CD4-positive, CD25-positive, alpha-beta regulatory T cell (primary cell): ENCODE measurements around the gene AFF3. TPM values are rescaled to one million over a fixed set of nuclear protein-coding genes. Genes with fewer than 3 reads are reported as not detected.
"Not testable (repeated sequence)": the region's sequence is repeated elsewhere in the genome, so short reads cannot be mapped to it uniquely, and the experiment has no call there.

Experiments
- ATAC-seq, 2 donors: fragments of 150-1000 bp; cut with Tn5 transposase; one replicate each; pipeline ENCODE4 v1.10.0; 2021; ENCODE audit warnings: low read depth in 2 of 2, moderate number of reproducible peaks in 2 of 2, moderate library complexity in 1 of 2
- DNase-seq, 3 donors: peaks; one replicate each; pipeline versions ENCODE4 v3.0.0 to v3.0.0-alpha.2; 2012 to 2022; ENCODE audit warnings: mixed read lengths in 1 of 3
- H3K27ac ChIP-seq: one replicate; pipeline ENCODE4 v1.7.0; 2013; ENCODE audit warnings: mild to moderate bottlenecking, low read length; ENCODE audit not compliant: insufficient read depth, poor library complexity, severe bottlenecking
- H3K27me3 ChIP-seq: one replicate; pipeline ENCODE4 v1.7.0; 2013; ENCODE audit warnings: low read length; ENCODE audit not compliant: control insufficient read depth, insufficient read depth
- H3K36me3 ChIP-seq: one replicate; pipeline ENCODE4 v1.7.0; 2013; ENCODE audit warnings: mild to moderate bottlenecking, low read length, moderate library complexity; ENCODE audit not compliant: control insufficient read depth, insufficient read depth
- H3K4me1 ChIP-seq: 2 replicates; pipeline ENCODE4 v1.7.0; 2013; ENCODE audit warnings: mild to moderate bottlenecking, low read length; ENCODE audit not compliant: insufficient read depth, control insufficient read depth, poor library complexity, severe bottlenecking
- H3K4me3 ChIP-seq: one replicate; pipeline ENCODE4 v1.7.0; 2013; ENCODE audit warnings: low read depth, mild to moderate bottlenecking, low read length, moderate library complexity
- H3K9me3 ChIP-seq, 2 experiments: 1 replicate in 1 of 2; 2 replicates in 1 of 2; pipeline ENCODE4 v1.7.0; 2013; ENCODE audit warnings: low read length in 2 of 2, mild to moderate bottlenecking in 1 of 2, moderate library complexity in 1 of 2; ENCODE audit not compliant: control insufficient read depth in 2 of 2
- H3K27ac Mint-ChIP-seq, 3 donors: one replicate each; pipeline ENCODE4 v1.8.0; 2020 to 2022; ENCODE audit warnings: mild to moderate bottlenecking in 3 of 3, mixed read lengths in 3 of 3, moderate library complexity in 2 of 3
- H3K27me3 Mint-ChIP-seq: one replicate; pipeline ENCODE4 v1.8.0; 2022; ENCODE audit warnings: mild to moderate bottlenecking, mixed read lengths
- H3K36me3 Mint-ChIP-seq: one replicate; pipeline ENCODE4 v1.8.0; 2020; ENCODE audit warnings: mixed read lengths
- H3K4me1 Mint-ChIP-seq, 4 donors: one replicate each; pipeline ENCODE4 v1.8.0; 2020 to 2022; ENCODE audit warnings: mixed read lengths in 4 of 4, mild to moderate bottlenecking in 1 of 4
- H3K4me3 Mint-ChIP-seq, 4 donors: one replicate each; pipeline ENCODE4 v1.8.0; 2020 to 2022; ENCODE audit warnings: mild to moderate bottlenecking in 4 of 4, mixed read lengths in 4 of 4, moderate library complexity in 3 of 4
- H3K9me3 Mint-ChIP-seq, 7 donors: one replicate each; pipeline ENCODE4 v1.8.0; 2020 to 2022; ENCODE audit warnings: mixed read lengths in 7 of 7, mild to moderate bottlenecking in 3 of 7, moderate library complexity in 2 of 7
- polyA plus RNA-seq, 4 donors: library from polyadenylated mRNA; unstranded; fragments of 300-500 nt; fragmentation: Illumina TruSeq; gene quantifications; one replicate each; pipeline ENCODE4 v1.2.3, GENCODE V29; 2021
- total RNA-seq: library from RNA; stranded (reverse); gene quantifications from one replicate; pipeline ENCODE4 v1.2.3, GENCODE V29; 2022

The AFF3 gene
- total and polyA plus RNA-seq, 5 donors from 2014 or later, result 0.82 to 10.1 (median 4.2) TPM

GRCh38 chr2:99520195-99520594 lies 622.2 kb downstream of the AFF3 start:
- Histone ChIP-seq H3K4me3 (no peak overlapping the region), H3K36me3 (no peaks in the 10 kb centered on the region), H3K27me3 (no peaks in the 10 kb centered on the region), H3K9me3 (no peaks in the 10 kb centered on the region), H3K27ac (no peak overlapping the region), H3K4me1 (no peaks in the 10 kb centered on the region)
- no peak for ATAC-seq
- H3K27ac Mint-ChIP-seq, result no peak overlapping the region
- peaks cover 0 to 3% (median 0%) of the 10 kb centered on the region in 7 donors for H3K9me3 Mint-ChIP-seq
- no peak overlapping the region for H3K4me3 Mint-ChIP-seq
- H3K36me3 Mint-ChIP-seq, result no peaks in the 10 kb centered on the region
- H3K4me1 Mint-ChIP-seq, result no peaks in the 10 kb centered on the region
- H3K27me3 Mint-ChIP-seq, result peaks cover 21% of the 10 kb centered on the region
- DNase-seq, result no peak

- Histone ChIP-seq H3K36me3 (no peaks in the 10 kb centered on the region), H3K4me3 (no peak overlapping the region), H3K27ac (no peak overlapping the region), H3K9me3 (no peaks in the 10 kb centered on the region), H3K27me3 (peaks cover 2% of the 10 kb centered on the region), H3K4me1 (no peaks in the 10 kb centered on the region)
- peaks cover 10% of the 10 kb centered on the region for H3K27me3 Mint-ChIP-seq
- DNase-seq (no peak), ATAC-seq (no peak)
- H3K27ac Mint-ChIP-seq, result no peak overlapping the region
- H3K9me3 Mint-ChIP-seq, result peaks cover 0 to 3% (median 0%) of the 10 kb centered on the region in 7 donors
- H3K4me1 Mint-ChIP-seq, result no peaks in the 10 kb centered on the region
- no peaks in the 10 kb centered on the region for H3K36me3 Mint-ChIP-seq
- H3K4me3 Mint-ChIP-seq, result no peak overlapping the region
Observed at GRCh38 chr2:99514357-99514756, 628.0 kb downstream of the AFF3 start.

DNA sequence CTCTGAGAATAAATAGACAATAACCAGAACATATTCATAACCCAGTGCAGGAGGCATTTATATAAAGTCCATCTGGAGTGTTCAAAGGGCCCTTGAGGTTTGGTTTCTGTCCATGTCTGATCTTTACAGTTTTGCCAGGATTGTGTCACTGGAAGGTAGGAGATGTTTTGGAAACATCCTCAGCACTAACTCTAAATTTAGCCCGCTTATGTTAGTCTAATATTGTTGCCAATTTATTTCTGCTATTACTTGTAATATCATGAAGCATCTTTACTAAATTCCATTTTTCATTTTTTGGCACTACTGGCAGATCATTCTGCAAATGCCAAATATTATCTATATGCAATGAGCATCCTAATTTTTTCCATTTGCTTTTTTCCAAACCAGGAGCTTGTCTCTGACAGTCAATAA lies 630.2 kb downstream of the AFF3 start:
- H3K4me1 Mint-ChIP-seq, result no peaks in the 10 kb centered on the region
- no peak for ATAC-seq
- no peaks in the 10 kb centered on the region for H3K36me3 Mint-ChIP-seq

GRCh38 chr2:99509387-99509786 lies 633.0 kb downstream of the AFF3 start:
- H3K27me3 Mint-ChIP-seq, result peaks cover 5% of the 10 kb centered on the region
- no peak overlapping the region for H3K27ac Mint-ChIP-seq
- Histone ChIP-seq H3K27ac (no peak overlapping the region), H3K9me3 (no peaks in the 10 kb centered on the region), H3K4me1 (no peaks in the 10 kb centered on the region), H3K27me3 (peaks cover 2% of the 10 kb centered on the region), H3K36me3 (no peaks in the 10 kb centered on the region), H3K4me3 (no peak overlapping the region)
- no peak overlapping the region for H3K4me3 Mint-ChIP-seq
- H3K9me3 Mint-ChIP-seq, result no peaks in the 10 kb centered on the region
- peaks cover 0 to 11% (median 8%) of the 10 kb centered on the region in 4 donors for H3K4me1 Mint-ChIP-seq
- DNase-seq, result no peak
- no peak for ATAC-seq
- H3K36me3 Mint-ChIP-seq, result no peaks in the 10 kb centered on the region

More for the DNA sequence above, 630.2 kb downstream of the AFF3 start:
- Mint-ChIP-seq H3K4me3 (no peak overlapping the region), H3K9me3 (no peaks in the 10 kb centered on the region), H3K27ac (no peak overlapping the region), H3K27me3 (peaks cover 10% of the 10 kb centered on the region)
- Histone ChIP-seq H3K27me3 (peaks cover 2% of the 10 kb centered on the region), H3K4me3 (no peak overlapping the region), H3K36me3 (no peaks in the 10 kb centered on the region), H3K27ac (no peak overlapping the region), H3K9me3 (no peaks in the 10 kb centered on the region), H3K4me1 (no peaks in the 10 kb centered on the region)
- DNase-seq, result no peak

GRCh38 chr2:99507937-99508818 lies 634.2 kb downstream of the AFF3 start:
- H3K9me3 ChIP-seq, result no peaks in the 10 kb centered on the region
- no peak overlapping the region for H3K4me3 ChIP-seq
- no peak overlapping the region for H3K27ac ChIP-seq
- no peak overlapping the region for H3K4me3 Mint-ChIP-seq
- H3K27me3 Mint-ChIP-seq, result no peaks in the 10 kb centered on the region
- peaks cover 0 to 15% (median 8%) of the 10 kb centered on the region in 4 donors for H3K4me1 Mint-ChIP-seq
- ATAC-seq (no peak), DNase-seq (no peak)
- H3K36me3 ChIP-seq, result no peaks in the 10 kb centered on the region
- no peak overlapping the region for H3K27ac Mint-ChIP-seq
- H3K36me3 Mint-ChIP-seq, result no peaks in the 10 kb centered on the region
- H3K9me3 Mint-ChIP-seq, result no peaks in the 10 kb centered on the region
- H3K4me1 ChIP-seq, result no peaks in the 10 kb centered on the region
- H3K27me3 ChIP-seq, result peaks cover 2% of the 10 kb centered on the region

GRCh38 chr2:99504844-99505584 lies 637.4 kb downstream of the AFF3 start:
- H3K4me1 Mint-ChIP-seq, result peaks cover 4 to 15% (median 9%) of the 10 kb centered on the region in 4 donors
- no peak overlapping the region for H3K4me3 Mint-ChIP-seq
- H3K9me3 Mint-ChIP-seq, result peaks cover 0 to 2% (median 0%) of the 10 kb centered on the region in 7 donors
- no peaks in the 10 kb centered on the region for H3K9me3 ChIP-seq
- ATAC-seq (no peak), DNase-seq (no peak)
- H3K27ac Mint-ChIP-seq, result no peak overlapping the region
- peaks cover 4% of the 10 kb centered on the region for H3K27me3 Mint-ChIP-seq
- H3K36me3 Mint-ChIP-seq, result no peaks in the 10 kb centered on the region
- H3K4me3 ChIP-seq, result peak overlapping the region; percentile 32
- no peaks in the 10 kb centered on the region for H3K27me3 ChIP-seq
- no peak overlapping the region for H3K27ac ChIP-seq
- no peaks in the 10 kb centered on the region for H3K36me3 ChIP-seq
- H3K4me1 ChIP-seq, result no peaks in the 10 kb centered on the region

- DNase-seq, result peak in 1 of 3 donors; percentile 18
- H3K27ac Mint-ChIP-seq, H3K4me3 Mint-ChIP-seq, H3K9me3 Mint-ChIP-seq, ATAC-seq, H3K9me3 ChIP-seq, H3K27me3 ChIP-seq, H3K4me3 ChIP-seq, H3K4me1 ChIP-seq, H3K27ac ChIP-seq, H3K36me3 ChIP-seq, H3K36me3 Mint-ChIP-seq: not testable (repeated sequence)
- peaks cover 16% of the 10 kb centered on the region for H3K27me3 Mint-ChIP-seq
- peaks cover 4 to 15% (median 9%) of the 10 kb centered on the region in 4 donors for H3K4me1 Mint-ChIP-seq
Observed at GRCh38 chr2:99503662-99504416, 638.6 kb downstream of the AFF3 start.
